OCI-M2 (cell line): ENCODE results near the gene IMMP2L.
"Not testable (repeated sequence)": the region's sequence is repeated elsewhere in the genome, so short reads cannot be mapped to it uniquely, and the experiment has no call there.

Experiments used
- DNase-seq: peaks from one replicate; lab custom pipeline; 2025; ENCODE audit not compliant: unreplicated experiment; lab: John Stamatoyannopoulos, UW

The IMMP2L gene

DNA sequence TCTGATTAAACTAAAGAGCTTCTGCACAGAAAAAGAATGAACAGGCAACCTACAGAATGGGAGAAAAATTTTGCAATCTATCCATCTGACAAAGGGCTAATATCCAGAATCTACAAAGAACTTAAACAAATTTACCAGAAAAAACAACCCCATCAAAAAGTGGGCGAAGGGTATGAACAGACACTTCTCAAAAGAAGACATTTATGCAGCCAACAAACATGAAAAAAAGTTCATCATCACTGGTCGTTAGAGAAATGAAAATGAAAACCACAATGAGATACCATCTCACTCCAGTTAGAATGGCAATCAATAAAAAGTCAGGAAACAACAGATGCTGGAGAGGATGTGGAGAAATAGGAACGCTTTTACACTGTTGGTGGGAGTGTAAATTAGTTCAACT lies 273.9 kb downstream of the IMMP2L start:
- not testable (repeated sequence) for DNase-seq

DNA sequence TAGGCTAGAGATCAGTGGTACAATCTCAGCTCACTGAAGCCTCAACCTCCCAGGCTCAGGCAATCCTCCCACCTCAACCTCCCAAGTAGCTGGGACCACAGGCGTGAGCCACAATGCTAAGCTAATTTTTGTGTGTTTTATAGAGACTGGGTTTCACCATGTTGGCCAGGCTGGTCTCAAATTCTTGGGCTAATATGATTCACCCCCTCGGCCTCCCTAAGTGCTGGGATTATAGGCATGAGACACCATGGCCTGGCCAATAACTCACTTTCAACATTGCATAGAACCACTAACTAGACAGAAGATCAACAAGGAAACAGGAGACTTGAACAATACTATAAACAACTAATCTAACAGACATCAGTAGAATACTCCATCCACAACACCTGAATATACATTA lies 279.7 kb downstream of the IMMP2L start:
- DNase-seq: no peak

DNA sequence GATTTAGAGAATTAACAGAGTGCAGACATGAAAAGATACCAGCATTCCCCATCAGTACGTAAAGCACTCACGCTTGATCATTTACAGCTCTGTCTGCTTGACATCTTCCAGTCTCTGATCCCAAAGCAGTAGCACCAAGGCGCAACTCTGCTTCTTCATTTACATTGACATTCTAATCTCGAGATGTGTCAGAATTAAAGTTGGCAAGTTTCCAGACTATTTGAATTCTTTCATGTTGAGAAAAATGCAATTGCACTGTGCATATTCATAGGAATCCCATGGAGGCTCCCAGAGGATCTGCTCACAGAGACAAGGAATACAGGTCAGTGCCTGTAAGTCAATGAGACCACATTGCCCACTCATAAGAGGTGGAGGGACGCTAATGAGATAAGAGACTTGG lies 287.4 kb downstream of the IMMP2L start:
- no peak for DNase-seq

DNA sequence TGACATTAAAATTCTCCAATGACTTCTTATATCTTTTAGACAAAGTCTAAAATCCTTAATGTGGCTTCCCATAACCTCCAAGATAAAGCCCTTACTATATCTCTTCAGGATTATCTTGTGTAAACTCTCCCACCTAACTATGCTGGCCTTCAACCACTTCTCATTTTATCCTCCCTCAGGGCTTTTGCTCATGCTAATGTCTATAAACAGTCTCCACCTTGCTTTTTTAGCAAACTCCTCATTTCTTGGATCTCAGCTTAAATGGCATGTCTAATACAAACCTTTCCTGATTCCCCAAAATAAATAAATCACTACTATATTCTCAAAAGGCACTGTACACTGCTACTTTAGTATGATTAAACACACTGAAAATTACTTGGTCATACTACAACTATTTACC lies 290.2 kb downstream of the IMMP2L start:
- DNase-seq: no peak

DNA sequence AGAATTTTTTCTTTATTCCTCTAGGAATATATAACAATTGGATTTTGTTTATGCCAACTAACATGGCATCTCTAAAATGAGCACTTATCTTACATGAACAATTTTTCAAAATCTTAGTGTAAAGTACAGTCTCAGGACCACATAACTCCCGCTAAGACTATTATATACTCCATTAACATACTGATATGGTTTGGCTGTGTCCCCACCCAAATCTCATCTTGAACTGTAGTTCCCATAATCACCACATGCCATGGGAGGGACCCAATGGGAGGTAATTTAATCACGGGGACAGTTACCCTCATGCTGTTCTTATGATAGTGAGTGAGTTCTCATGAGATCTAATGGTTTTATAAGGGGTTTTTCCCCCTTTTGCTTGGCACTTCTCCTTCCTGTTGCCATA lies 291.5 kb downstream of the IMMP2L start:
- DNase-seq: not testable (repeated sequence)

DNA sequence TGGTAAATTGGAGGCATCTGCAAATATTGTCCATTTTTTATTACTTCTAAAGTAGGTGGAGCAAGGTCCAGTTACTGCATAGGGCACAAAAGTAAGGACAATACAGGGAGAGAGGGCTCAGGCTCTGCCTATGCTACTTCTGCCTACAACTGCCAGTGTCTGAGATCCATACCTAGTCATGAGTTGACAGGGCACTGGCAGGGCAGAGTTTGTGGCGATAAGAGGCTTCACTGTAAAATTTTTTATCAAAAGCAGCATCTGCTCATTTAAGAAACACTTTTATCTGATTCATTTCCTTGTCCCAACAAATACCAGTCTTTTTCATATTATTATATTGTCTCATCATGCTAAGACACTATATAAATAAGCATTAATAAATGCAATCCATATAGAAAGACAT lies 293.4 kb downstream of the IMMP2L start:
- DNase-seq: no peak

DNA sequence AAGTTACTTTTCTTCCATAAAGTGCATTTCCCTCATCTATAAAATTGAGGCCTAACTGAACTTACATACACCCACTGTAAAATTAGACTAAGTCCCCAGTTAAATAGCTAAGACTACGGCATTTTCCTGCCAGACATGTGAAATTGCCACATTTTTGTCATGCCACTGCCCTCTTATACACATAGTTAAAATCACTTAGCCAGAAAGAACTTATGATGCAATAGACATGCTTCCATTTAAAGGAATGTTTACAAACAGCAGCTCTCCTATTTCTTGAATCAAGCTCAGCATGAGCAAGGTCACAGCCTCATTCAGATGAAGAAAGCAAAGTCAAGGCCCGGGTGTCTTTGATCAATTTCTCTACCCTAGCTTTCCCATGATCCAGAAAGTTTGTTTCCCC lies 295.7 kb downstream of the IMMP2L start:
- DNase-seq: no peak

DNA sequence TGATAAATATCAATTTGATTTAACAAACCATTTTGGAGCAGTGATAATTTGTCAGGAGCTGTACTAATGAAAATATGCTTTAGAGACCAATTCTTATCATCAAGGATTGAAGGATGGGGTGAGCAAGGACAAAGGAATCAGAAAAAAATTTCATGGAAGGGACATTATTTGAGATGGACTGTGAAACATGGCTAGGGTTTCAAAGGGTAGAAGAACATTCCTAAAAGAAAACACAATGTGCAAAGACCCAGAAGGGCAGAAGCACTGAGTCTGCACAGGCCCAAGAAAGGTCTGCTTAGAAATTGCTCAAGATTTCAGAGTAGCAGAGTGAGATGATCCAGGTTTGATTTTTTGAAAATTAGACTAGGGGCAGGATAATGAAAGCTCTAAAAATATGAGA lies 296.9 kb downstream of the IMMP2L start:
- DNase-seq: no peak

DNA sequence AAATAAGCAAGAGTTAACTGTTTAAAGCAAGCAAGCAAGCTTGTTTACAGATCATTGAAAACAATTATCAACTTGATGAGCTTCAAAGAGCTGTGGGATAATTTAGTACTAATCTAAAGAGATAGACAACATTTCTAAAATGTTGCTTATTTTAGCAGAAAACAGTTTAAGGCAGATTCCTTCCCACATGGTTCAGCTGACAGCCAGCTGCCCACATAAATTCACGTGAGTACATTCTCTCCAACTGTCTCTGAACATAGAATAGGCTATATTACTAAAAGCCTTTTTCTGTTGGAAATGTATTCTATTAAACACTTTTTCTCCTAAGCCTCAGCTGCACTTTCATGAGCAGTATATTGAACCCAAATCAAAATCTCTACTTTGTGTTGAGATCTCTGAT lies 297.3 kb downstream of the IMMP2L start:
- DNase-seq: no peak

DNA sequence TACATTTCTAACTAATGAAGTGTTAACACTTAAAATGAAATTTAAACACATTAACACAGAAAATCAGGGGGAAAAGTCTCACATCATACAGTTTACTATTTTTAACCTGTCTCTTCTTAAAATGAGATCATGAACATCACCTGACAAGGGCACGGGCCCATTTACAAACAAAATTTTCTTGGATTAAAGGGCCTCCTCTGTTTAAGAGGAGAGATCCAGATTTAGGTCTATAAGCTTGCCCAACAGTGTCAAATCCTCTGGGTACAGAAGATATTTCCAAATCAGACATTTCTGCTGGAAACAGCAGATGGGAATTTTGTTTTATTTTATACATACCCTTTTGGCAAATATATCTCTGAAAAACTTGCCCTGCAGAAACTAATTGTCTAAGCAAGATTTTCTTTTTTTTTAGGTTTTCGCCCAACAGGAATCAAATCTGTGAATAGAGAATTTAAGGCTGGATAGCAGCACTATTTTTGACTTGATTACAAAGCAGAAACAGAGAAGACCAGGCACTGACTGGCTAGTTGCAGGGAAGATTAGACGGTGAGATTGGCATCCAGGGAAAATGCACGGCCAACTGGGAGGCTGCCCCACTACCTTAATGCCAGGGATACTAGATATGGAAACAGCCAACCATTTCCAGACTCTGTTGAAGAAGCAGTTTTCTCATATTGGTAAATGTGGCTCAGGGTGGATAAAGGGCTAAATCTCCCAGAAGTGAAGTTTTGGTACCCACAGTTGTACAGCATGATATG lies 298.0 kb downstream of the IMMP2L start:
- no peak for DNase-seq

DNA sequence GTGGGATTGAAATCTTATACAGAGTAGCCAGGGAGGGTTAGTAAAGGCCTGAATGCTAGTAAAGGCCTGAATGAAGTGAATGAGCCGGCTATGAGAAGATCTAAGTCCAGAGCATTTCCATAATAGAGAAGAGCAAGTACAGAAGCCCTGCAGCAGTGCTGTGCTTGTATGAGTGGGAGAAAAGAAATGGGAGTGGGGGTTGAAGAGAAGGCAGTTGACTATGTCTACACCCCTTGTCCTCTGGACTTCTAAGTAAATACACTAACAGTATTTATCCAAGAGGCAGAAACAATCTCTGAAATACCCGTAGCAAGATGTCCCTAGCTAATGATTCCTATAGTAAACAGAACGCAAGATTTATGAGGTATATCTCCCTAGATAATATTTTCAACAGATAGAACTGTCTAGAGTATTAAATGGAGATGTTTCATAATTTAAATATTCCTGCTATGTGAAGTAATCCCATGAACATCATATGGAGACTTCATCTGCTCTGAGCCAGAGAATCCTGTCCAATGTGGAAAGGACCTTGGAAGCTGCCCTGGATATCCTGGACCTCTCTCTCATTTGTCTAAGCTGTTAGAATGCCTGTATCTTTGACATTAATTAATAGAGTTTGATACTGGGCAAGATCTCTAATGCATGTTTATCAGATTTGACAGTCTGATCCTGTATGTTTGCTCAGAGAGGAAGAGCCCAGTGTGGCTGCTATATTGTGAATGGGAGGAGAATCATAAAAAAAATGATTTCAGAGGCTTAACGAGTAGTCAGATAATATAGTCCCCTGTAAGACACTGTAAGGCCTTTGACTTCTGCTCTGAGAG lies 299.8 kb downstream of the IMMP2L start:
- no peak for DNase-seq

DNA sequence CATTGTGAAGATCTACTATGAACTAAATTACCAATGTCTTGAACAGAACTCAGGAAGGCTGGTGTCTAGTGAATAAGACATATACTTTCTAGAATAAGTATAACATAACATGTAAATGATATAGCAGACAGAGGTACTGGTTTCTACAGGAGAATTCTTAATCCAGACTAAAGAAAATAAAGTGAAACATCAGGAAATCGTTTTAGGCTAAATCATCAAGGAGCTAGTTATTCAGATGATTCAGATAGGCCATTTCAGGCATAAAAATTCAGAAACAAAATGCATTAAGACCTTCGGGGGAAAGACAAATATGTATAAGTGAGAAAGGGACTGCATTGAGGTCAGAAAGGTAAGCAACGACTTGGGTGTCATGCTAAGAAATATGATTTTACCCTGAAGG lies 300.8 kb downstream of the IMMP2L start:
- no peak for DNase-seq

DNA sequence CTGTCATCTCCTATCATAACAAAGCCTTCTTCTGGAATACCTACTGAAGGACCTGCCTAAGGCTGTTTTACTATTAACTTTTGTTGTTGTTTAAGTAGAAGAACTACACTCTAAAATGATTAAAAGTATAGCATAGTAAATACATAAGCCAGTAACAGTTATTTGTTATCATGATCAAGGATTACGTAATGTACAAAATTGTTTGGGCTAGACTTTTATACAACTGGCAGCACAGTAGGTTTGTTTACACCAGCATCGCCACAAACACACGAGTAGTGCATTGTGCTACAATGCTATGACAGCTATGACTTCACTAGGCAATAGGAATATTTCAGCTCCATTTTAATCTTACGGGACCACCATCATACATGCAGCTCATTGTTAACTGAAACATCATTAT lies 302.3 kb downstream of the IMMP2L start:
- DNase-seq: no peak

DNA sequence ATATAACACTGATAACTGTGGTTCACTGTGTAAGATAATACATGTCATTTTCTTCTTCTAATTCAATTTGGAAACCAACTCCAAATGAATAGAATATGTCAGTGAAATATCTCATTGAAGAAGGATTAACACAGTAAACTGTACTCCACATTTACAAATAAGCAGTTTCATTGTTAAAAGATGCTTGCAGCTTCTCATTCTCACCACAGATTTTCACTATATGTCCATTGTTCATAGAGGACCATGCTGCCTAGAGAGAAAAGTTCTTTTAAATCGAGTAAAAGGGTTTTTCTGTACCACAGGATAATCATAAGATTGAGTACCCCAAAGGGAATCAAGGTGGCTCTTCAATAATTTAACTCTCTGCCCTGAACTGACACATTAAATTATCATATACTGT lies 305.9 kb downstream of the IMMP2L start:
- no peak for DNase-seq

DNA sequence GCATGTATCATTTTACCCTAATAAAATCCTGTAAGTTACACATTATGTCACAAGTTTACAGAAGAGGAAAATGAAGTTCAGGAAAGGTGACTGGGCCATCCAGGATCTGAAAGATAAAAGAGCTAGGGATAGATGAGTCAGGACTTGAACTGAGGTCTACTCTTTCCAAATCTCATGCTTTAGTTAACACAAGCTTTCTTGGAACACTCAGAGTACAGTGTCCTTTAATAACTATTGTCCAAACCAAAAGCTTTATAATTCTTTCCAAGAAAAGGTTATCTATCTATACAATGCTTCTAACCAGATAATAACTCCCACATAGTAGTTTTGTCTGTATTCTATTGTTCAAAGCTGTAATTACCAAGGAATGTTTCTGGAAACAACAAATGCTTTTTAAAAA lies 306.7 kb downstream of the IMMP2L start:
- DNase-seq: no peak

DNA sequence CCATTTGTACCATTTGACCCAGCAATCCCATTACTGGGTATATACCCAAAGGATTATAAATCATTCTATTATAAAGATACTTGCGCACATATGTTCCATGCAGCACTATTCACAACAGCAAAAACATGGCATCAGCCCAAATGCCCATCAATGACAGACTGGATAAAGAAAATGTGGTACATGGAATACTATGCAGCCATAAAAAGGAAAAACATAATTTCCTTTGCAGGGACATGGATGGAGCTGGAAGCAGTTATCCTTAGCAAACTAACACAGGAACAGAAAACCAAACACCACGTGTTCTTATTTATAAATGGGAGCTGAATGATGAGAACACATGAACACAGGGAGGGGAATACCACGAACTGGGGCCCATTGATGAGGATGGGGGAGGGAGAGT lies 310.9 kb downstream of the IMMP2L start:
- not testable (repeated sequence) for DNase-seq

DNA sequence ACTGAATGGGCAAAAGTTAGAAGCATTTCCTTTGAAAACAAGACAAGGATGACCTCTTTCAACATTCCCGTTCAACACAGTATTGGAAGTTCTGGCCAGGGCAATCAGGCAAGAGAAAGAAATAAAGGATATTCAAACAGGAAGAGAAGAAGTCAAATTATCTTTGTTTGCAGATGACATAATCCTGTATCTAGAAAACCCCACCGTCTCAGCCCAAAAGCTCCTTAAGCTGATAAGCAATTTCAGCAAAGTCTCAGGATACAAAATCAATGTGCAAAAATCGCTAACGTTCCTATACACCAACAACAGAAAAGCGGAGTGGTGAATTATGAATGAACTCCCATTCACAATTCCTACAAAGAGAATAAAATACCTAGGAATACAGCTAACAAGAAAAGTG lies 312.5 kb downstream of the IMMP2L start:
- not testable (repeated sequence) for DNase-seq

DNA sequence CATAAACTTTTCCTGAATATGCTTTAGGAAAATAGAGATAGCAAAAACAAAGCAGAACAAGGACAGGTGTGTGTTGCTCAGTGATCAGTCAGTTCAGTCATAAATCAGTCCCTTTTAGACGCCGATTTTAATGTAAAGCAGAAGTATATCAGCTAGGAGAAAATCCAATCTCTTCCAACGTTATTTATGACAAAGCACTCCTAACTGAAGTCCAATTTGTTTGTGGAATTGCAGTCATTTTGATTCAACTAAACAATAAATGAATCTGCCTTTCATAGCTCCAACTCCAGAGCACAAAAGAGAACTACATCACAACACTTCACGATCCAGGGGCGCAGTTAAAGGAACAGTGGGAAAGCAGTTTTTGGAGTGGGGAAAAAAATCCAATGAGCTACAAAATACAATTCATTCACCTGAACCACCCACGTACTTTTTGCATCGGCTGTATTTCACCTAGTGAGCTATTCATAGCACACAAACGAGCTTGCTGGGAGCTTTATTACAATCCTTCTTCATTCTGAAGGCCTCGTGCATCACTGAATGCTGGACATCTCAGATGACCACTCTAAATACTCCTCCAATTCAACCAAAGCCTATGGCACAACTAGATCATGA lies 320.0 kb downstream of the IMMP2L start:
- DNase-seq: no peak

DNA sequence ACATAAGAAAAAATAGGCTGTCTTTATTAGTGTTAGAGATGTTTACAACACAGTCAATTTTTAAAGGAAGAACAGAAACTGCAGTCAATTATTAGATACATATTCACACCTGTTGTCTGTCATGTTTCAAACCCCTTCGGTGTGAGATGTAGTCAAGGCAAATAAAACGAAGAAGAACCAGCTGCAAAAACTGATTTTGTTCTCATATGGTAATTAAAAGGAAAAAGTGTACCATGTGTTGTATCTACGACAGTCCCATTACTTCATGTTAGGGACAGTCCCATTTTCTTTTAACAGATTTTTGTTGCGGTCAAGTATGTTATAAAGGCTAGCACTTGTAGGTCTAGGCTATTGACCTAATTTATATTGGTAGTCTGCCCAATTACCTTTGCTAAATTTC lies 321.9 kb downstream of the IMMP2L start:
- no peak for DNase-seq

DNA sequence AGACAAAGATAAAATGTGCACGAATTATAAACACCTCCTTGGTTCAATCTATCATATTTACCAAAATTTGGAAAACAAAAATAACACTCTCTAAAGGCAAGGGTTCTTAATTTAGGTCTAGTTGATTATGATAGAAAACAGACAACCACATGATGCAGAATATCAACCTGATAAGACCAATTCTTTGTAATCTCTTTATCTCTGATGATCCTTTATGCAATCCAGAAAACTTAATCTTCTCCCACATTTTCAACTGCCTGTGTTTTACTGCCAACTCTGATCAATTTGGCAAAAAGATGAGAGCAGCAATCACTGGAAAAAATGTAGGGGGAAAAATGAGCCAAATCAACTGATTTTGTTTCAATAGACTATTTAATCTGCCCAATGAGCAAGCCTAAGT lies 322.9 kb downstream of the IMMP2L start:
- DNase-seq: no peak

DNA sequence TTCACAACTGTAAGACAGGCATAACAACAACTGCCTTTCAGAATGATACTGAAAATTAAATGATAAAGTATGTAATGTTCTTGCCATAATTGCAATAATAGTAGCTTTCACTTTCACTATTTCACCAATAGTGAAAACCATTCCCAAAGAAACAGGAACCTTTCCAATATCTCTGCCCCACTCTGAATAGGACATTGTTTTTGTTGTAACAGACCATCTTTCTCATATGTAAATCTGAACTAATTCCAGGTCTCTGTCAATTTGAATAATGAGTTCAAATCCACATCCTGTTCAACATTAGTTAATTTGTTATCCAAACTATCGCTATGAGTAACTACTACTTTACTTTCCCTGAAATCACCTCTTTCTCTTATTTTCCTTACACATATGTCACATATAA lies 323.4 kb downstream of the IMMP2L start:
- no peak for DNase-seq

DNA sequence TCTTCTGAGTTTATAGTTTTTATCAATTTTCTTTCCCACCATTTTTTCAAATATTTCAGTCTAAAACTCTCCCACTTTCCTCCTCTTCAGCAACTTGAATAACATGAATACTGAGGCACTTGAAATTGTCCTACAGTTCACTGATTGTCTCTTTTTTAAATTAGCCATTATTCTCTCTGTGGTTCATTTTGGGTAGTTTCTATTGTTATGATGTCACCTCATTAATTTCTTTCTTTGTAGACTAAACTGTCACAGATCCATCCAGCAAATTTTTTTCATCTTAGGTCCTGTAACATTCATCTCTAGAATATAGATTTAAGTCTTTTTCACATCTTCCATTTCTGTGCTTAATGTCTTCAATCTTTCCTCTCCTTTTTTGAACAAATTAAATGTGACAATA lies 326.6 kb downstream of the IMMP2L start:
- no peak for DNase-seq
